BJ (cell line): ENCODE data around the gene C5AR2. TPM values are rescaled to one million over a fixed set of nuclear protein-coding genes. Genes with fewer than 3 reads are reported as not detected.
"Not testable (repeated sequence)": the region's sequence is repeated elsewhere in the genome, so short reads cannot be mapped to it uniquely, and the experiment has no call there.

ENCODE experiments used
- CTCF ChIA-PET: fragments of 350-600 bp; formaldehyde crosslinking; extraction: SDS; loops from one replicate; lab custom pipeline; 2021; ENCODE audit warnings: antibody characterized with exemption, inconsistent platforms; lab: Yijun Ruan, JAX
- POLR2A ChIA-PET: fragments of 300-600 bp; sonication (Branson Sonifier 250); formaldehyde crosslinking; extraction: SDS; loops from one replicate; lab custom pipeline; 2021; ENCODE audit warnings: antibody characterized with exemption; lab: Charles Lee
- DNase-seq: peaks from one replicate; pipeline ENCODE4 v3.0.0-alpha.2; 2011; ENCODE audit warnings: low read depth
- H3K27me3 ChIP-seq: 2 replicates; pipeline ENCODE4 v1.6.0; 2011; ENCODE audit warnings: low read length; ENCODE audit not compliant: control insufficient read depth, insufficient read depth
- H3K36me3 ChIP-seq: 2 replicates; pipeline ENCODE4 v1.5.1; 2011; ENCODE audit warnings: low read length; ENCODE audit not compliant: control insufficient read depth, insufficient read depth
- H3K4me3 ChIP-seq: 2 replicates; pipeline ENCODE4 v1.5.1; 2011; ENCODE audit warnings: low read depth, mild to moderate bottlenecking, control low read depth, low read length
- polyA plus RNA-seq: library from polyadenylated mRNA; depleted of rRNA; stranded (reverse); fragments of >200 nt; gene quantifications from 2 replicates; pipeline ENCODE4 v1.2.3, GENCODE V29; 2011
- TF ChIP-seq, protein P1 (sequence below): IDR thresholded peaks from 2 replicates; pipeline ENCODE4 v1.5.1; 2011; ENCODE audit warnings: low read depth, mild to moderate bottlenecking, control low read depth, inconsistent platforms, low read length, moderate library complexity; ENCODE audit not compliant: insufficient read depth

C5AR2 gene
- polyA plus RNA-seq, 1 experiment: not detected

DNA sequence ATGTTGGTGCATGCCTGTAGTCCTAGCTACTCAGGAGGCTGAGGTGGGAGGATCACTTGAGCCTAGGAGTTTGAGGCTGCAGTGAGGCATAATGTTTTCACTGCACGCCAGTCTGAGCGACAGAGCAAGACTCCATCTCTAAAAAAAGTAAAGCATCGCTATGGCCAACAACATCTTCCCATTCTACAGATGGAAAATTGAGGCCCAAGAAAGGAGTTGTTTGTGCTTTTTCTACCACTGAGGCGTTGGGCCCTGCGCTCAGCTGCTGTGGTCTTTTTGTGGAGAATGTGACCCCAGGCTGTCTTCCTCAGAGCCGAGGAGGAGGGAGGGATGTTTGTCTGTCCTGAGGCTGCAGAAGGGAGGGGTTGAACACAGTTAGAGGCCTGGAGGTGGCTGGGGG, 485 bp upstream of the C5AR2 start:
- DNase-seq: no peak
- POLR2A ChIA-PET: no interaction called here
- Histone ChIP-seq H3K36me3 (no peaks in the 10 kb centered on the region), H3K27me3 (peaks cover 2% of the 10 kb centered on the region), H3K4me3 (no peak overlapping the region)
- CTCF ChIA-PET: interaction anchor here (5.2 kb wide), 1 partner anchor 18 kb away, joined by 22 read pairs; the partner anchor contains the start of gene DHX34
- TF ChIP-seq, protein P1, sequence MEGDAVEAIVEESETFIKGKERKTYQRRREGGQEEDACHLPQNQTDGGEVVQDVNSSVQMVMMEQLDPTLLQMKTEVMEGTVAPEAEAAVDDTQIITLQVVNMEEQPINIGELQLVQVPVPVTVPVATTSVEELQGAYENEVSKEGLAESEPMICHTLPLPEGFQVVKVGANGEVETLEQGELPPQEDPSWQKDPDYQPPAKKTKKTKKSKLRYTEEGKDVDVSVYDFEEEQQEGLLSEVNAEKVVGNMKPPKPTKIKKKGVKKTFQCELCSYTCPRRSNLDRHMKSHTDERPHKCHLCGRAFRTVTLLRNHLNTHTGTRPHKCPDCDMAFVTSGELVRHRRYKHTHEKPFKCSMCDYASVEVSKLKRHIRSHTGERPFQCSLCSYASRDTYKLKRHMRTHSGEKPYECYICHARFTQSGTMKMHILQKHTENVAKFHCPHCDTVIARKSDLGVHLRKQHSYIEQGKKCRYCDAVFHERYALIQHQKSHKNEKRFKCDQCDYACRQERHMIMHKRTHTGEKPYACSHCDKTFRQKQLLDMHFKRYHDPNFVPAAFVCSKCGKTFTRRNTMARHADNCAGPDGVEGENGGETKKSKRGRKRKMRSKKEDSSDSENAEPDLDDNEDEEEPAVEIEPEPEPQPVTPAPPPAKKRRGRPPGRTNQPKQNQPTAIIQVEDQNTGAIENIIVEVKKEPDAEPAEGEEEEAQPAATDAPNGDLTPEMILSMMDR: no peak

DNA sequence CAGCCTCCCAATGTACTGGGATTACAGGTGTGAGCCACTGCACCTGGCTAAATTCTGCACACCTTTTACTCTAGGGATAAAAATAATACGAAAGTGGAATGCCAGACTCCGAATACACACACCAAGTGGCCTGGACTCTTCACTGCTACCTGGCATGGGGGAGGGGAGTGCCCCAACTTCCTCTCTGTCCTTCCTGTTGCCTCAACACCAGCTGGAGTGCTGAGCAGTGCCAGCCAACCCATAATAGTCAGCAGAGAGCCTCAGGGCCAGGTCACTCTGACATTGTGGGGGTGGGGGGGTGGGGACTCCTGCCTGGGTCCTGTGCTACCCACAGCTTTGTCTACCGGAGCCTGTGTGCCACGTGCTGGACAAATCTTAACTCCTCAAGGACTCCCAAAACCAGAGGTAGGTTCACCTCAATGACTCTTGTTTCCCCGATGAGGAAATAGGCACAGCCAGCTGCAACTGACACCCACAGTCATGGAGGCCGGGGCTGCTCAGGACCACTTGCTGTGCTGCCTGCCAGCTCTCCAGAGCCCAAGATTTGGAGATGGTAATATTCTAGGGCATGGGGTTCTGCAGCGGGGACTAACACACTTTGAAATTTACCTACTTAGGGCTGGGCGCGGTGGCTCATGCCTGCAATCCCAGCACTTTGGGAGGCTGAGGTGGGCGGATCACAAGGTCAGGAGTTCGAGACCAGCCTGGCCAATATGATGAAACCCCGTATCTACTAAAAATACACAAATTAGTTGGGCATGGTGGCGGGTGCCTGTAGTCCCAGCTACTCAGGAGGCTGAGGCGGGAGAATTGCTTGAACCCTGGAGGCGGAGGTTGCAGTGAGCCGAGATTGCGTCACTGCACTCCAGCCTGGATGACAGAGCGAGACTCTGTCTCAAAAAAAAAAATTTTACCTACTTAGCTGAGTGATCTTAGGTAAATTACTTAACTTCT, 5.1 kb downstream of the C5AR2 start:
- CTCF ChIA-PET: interaction anchor here (0.9 to 5.0 kb wide), 2 partner anchors 12 to 60 kb away, joined by 3 to 32 read pairs; partner anchors contain the start of gene DHX34
- H3K36me3 ChIP-seq, POLR2A ChIA-PET, DNase-seq, H3K27me3 ChIP-seq, H3K4me3 ChIP-seq: not testable (repeated sequence)

DNA sequence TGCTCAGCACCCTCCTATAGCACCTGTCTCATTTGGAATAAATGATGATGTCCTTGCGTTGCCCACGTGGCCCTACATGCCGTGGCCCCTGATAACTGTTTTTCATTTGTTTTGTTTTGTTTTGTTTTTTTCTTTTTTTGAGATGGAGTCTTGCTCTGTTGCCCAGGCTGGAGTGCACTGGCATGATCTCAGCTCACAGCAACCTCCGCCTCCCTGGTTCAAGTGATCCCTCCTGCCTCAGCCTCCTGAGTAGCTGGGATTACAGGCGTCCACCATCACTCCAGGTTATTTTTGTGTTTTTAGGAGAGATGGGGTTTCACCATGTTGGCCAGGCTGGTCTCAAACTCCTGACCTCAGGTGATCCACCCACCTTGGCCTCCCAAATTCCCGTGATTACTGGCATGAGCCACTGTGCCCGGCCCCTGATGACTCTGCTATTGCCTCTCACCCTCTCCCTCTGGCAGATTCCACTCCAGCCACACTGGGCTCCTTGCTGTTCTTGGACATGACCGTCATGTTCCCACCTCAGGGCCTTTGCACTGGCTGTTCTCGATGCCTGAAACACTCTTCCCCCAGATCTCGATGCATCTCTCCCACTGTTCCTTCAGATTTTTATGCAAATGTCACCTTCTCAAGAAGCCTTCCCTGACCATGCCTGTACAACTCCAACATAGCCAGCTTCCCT, 7.4 kb downstream of the C5AR2 start:
- CTCF ChIA-PET: interaction anchor here (1.1 to 1.8 kb wide), 2 partner anchors 9 to 22 kb away, joined by 3 to 12 read pairs; partner anchors contain the start of gene DHX34
- no peak overlapping the region for H3K4me3 ChIP-seq
- POLR2A ChIA-PET: no interaction called here
- TF ChIP-seq, protein P1: no peak
- DNase-seq: no peak
- H3K36me3 ChIP-seq: no peaks in the 10 kb centered on the region
- no peaks in the 10 kb centered on the region for H3K27me3 ChIP-seq

DNA sequence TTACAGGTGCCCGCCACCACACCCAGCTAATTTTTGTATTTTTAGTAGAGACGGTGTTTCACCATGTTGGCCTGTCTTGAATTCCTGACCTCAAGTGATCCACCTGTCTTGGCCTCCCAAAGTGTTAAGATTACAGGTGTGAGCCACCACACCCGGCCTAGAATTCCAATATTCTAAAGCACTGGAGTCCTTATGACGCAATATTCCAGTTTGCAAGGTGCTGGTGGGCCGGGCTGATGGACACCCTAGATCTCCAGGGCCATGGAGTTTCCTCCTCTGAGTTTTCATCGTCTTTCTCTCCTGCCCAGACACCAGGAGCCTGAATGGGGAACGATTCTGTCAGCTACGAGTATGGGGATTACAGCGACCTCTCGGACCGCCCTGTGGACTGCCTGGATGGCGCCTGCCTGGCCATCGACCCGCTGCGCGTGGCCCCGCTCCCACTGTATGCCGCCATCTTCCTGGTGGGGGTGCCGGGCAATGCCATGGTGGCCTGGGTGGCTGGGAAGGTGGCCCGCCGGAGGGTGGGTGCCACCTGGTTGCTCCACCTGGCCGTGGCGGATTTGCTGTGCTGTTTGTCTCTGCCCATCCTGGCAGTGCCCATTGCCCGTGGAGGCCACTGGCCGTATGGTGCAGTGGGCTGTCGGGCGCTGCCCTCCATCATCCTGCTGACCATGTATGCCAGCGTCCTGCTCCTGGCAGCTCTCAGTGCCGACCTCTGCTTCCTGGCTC, 8.7 kb downstream of the C5AR2 start:
- TF ChIP-seq, protein P1: no peak
- POLR2A ChIA-PET: no interaction called here
- no peaks in the 10 kb centered on the region for H3K27me3 ChIP-seq
- no peaks in the 10 kb centered on the region for H3K36me3 ChIP-seq
- DNase-seq: no peak
- no peak overlapping the region for H3K4me3 ChIP-seq
- CTCF ChIA-PET: interaction anchor here (0.9 to 1.8 kb wide), 2 partner anchors 8 to 17 kb away, joined by 3 to 12 read pairs; partner anchors contain the start of gene DHX34

DNA sequence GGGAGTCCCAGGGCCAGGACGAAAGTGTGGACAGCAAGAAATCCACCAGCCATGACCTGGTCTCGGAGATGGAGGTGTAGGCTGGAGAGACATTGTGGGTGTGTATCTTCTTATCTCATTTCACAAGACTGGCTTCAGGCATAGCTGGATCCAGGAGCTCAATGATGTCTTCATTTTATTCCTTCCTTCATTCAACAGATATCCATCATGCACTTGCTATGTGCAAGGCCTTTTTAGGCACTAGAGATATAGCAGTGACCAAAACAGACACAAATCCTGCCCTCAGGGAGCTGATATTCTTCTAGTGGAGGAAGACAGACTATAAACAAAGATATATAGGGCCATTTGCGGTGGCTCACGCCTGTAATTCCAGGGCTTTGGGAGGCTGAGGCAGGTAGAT, 9.8 kb downstream of the C5AR2 start:
- ChIA-PET CTCF (no interaction called here), POLR2A (no interaction called here)
- TF ChIP-seq, protein P1: no peak
- Histone ChIP-seq H3K4me3 (no peak overlapping the region), H3K27me3 (no peaks in the 10 kb centered on the region), H3K36me3 (no peaks in the 10 kb centered on the region)
- DNase-seq: no peak
